ENCODE results near the gene SETD5. TPM values are rescaled to one million over a fixed set of nuclear protein-coding genes. Genes with fewer than 3 reads are reported as not detected.

SETD5 gene
- total RNA-seq, 1 donor from 2014 or later: 192 TPM

GRCh38 chr3:9377981-9378380, 19.4 kb upstream of the SETD5 start:
- TF ChIP-seq CTCF (conservative IDR thresholded peaks at IDR 0.05): no peak
- peaks cover 45% of the 10 kb centered on the region for H3K36me3 Mint-ChIP-seq
- no peak overlapping the region for H3K4me3 Mint-ChIP-seq
- no peak for DNase-seq (ENCODE audit: extremely low spot score, unreplicated experiment)
- no peaks in the 10 kb centered on the region for H3K4me1 Mint-ChIP-seq (ENCODE audit: unreplicated experiment)
- no peaks in the 10 kb centered on the region for H3K9me3 Mint-ChIP-seq
- H3K27ac Mint-ChIP-seq: no peak overlapping the region
- H3K27me3 Mint-ChIP-seq: no peaks in the 10 kb centered on the region

- DNase-seq (ENCODE audit: extremely low spot score, unreplicated experiment): no peak
Observed at GRCh38 chr3:9379327-9379726, 18.1 kb upstream of the SETD5 start.

GRCh38 chr3:9380014-9380413, 17.4 kb upstream of the SETD5 start:
- Mint-ChIP-seq H3K4me3 (no peak overlapping the region), H3K36me3 (peaks cover 42% of the 10 kb centered on the region), H3K9me3 (no peaks in the 10 kb centered on the region), H3K27me3 (no peaks in the 10 kb centered on the region), H3K27ac (no peak overlapping the region), H3K4me1 (ENCODE audit: unreplicated experiment) (no peaks in the 10 kb centered on the region)
- no peak for TF ChIP-seq CTCF (conservative IDR thresholded peaks at IDR 0.05)
- no peak for DNase-seq (ENCODE audit: extremely low spot score, unreplicated experiment)

More at GRCh38 chr3:9379327-9379726, 18.1 kb upstream of the SETD5 start:
- Mint-ChIP-seq H3K4me1 (ENCODE audit: unreplicated experiment) (no peaks in the 10 kb centered on the region), H3K9me3 (no peaks in the 10 kb centered on the region), H3K4me3 (no peak overlapping the region), H3K27ac (no peak overlapping the region), H3K27me3 (no peaks in the 10 kb centered on the region), H3K36me3 (peaks cover 43% of the 10 kb centered on the region)
- no peak for TF ChIP-seq CTCF (conservative IDR thresholded peaks at IDR 0.05)

- Mint-ChIP-seq H3K27ac (peak overlapping the region; percentile 77), H3K27me3 (no peaks in the 10 kb centered on the region), H3K9me3 (no peaks in the 10 kb centered on the region), H3K4me1 (ENCODE audit: unreplicated experiment) (no peaks in the 10 kb centered on the region), H3K4me3 (no peak overlapping the region), H3K36me3 (peaks cover 48% of the 10 kb centered on the region)
- no peak for DNase-seq (ENCODE audit: extremely low spot score, unreplicated experiment)
- TF ChIP-seq CTCF (conservative IDR thresholded peaks at IDR 0.05): no peak
Observed at GRCh38 chr3:9384141-9384828, 13.1 kb upstream of the SETD5 start.

- no peak for TF ChIP-seq CTCF (conservative IDR thresholded peaks at IDR 0.05)
- Mint-ChIP-seq H3K27ac (peak overlapping the region; percentile 77), H3K9me3 (no peaks in the 10 kb centered on the region), H3K27me3 (no peaks in the 10 kb centered on the region), H3K4me3 (peak overlapping the region; percentile 9), H3K36me3 (peaks cover 41% of the 10 kb centered on the region), H3K4me1 (ENCODE audit: unreplicated experiment) (no peaks in the 10 kb centered on the region)
- no peak for DNase-seq (ENCODE audit: extremely low spot score, unreplicated experiment)
Observed at GRCh38 chr3:9385187-9386077, 12.0 kb upstream of the SETD5 start.
